ENCODE data around the gene CEP68.

Gene CEP68

GRCh38 chr2:65075176-65075575 lies 19.0 kb downstream of the CEP68 start:
- in situ Hi-C loops (cut with MboI; ENCODE audit: low sequenced_read_pairs): no loop called here

- in situ Hi-C loops (cut with MboI; ENCODE audit: low sequenced_read_pairs): no loop called here
Measured at GRCh38 chr2:65075605-65076344, 19.6 kb downstream of the CEP68 start.

- in situ Hi-C loops (cut with MboI; ENCODE audit: low sequenced_read_pairs): no loop called here
Measured at GRCh38 chr2:65076345-65076710, 20.1 kb downstream of the CEP68 start.

- in situ Hi-C loops (cut with MboI; ENCODE audit: low sequenced_read_pairs): no loop called here
Measured at GRCh38 chr2:65077898-65078297, 21.7 kb downstream of the CEP68 start.

- in situ Hi-C loops (cut with MboI; ENCODE audit: low sequenced_read_pairs): no loop called here
Measured at GRCh38 chr2:65079017-65079416, 22.8 kb downstream of the CEP68 start.

GRCh38 chr2:65081232-65081685 lies 25.0 kb downstream of the CEP68 start:
- in situ Hi-C loops (cut with MboI; ENCODE audit: low sequenced_read_pairs): no loop called here

GRCh38 chr2:65085148-65085547 lies 28.9 kb downstream of the CEP68 start:
- in situ Hi-C loops (cut with MboI; ENCODE audit: low sequenced_read_pairs): no loop called here

GRCh38 chr2:65092791-65093190 lies 36.6 kb downstream of the CEP68 start:
- in situ Hi-C loops (cut with MboI; ENCODE audit: low sequenced_read_pairs): no loop called here

- in situ Hi-C loops (cut with MboI; ENCODE audit: low sequenced_read_pairs): no loop called here
Measured at GRCh38 chr2:65093211-65093610, 37.0 kb downstream of the CEP68 start.

GRCh38 chr2:65096948-65097347 lies 40.7 kb downstream of the CEP68 start:
- in situ Hi-C loops (cut with MboI; ENCODE audit: low sequenced_read_pairs): no loop called here

GRCh38 chr2:65097844-65098243 lies 41.6 kb downstream of the CEP68 start:
- in situ Hi-C loops (cut with MboI; ENCODE audit: low sequenced_read_pairs): no loop called here

GRCh38 chr2:65098741-65099140 lies 42.5 kb downstream of the CEP68 start:
- in situ Hi-C loops (cut with MboI; ENCODE audit: low sequenced_read_pairs): no loop called here

GRCh38 chr2:65101071-65101470 lies 44.9 kb downstream of the CEP68 start:
- in situ Hi-C loops (cut with MboI; ENCODE audit: low sequenced_read_pairs): no loop called here

GRCh38 chr2:65103013-65103715 lies 46.9 kb downstream of the CEP68 start:
- in situ Hi-C loops (cut with MboI; ENCODE audit: low sequenced_read_pairs): no loop called here

GRCh38 chr2:65107530-65107929 lies 51.3 kb downstream of the CEP68 start:
- in situ Hi-C loops (cut with MboI; ENCODE audit: low sequenced_read_pairs): no loop called here

GRCh38 chr2:65108780-65109179 lies 52.6 kb downstream of the CEP68 start:
- in situ Hi-C loops (cut with MboI; ENCODE audit: low sequenced_read_pairs): no loop called here

- in situ Hi-C loops (cut with MboI; ENCODE audit: low sequenced_read_pairs): no loop called here
Measured at GRCh38 chr2:65112633-65113032, 56.4 kb downstream of the CEP68 start.

GRCh38 chr2:65113229-65113628 lies 57.0 kb downstream of the CEP68 start:
- in situ Hi-C loops (cut with MboI; ENCODE audit: low sequenced_read_pairs): no loop called here

- in situ Hi-C loops (cut with MboI; ENCODE audit: low sequenced_read_pairs): no loop called here
Measured at GRCh38 chr2:65113816-65114215, 57.6 kb downstream of the CEP68 start.

- in situ Hi-C loops (cut with MboI; ENCODE audit: low sequenced_read_pairs): no loop called here
Measured at GRCh38 chr2:65114921-65115320, 58.7 kb downstream of the CEP68 start.

- in situ Hi-C loops (cut with MboI; ENCODE audit: low sequenced_read_pairs): no loop called here
Measured at GRCh38 chr2:65116645-65117044, 60.4 kb downstream of the CEP68 start.

- in situ Hi-C loops (cut with MboI; ENCODE audit: low sequenced_read_pairs): no loop called here
Measured at GRCh38 chr2:65120990-65121693, 64.9 kb downstream of the CEP68 start.

Data from hTERT RPE-1 (cell line).